AG09319 (cell line): ENCODE results near the gene MCUB.

Experiments used
- DNase-seq: peaks from one replicate; pipeline ENCODE4 v3.0.0-alpha.2; 2010; ENCODE audit warnings: low read depth; ENCODE audit errors: extremely low read depth
- CTCF ChIP-seq: IDR thresholded peaks from 2 replicates; pipeline ENCODE4 v1.5.1; 2011; ENCODE audit warnings: low read depth, mild to moderate bottlenecking, inconsistent platforms, low read length, moderate library complexity

The MCUB gene

GRCh38 chr4:109655396-109655795 lies 95.3 kb downstream of the MCUB start:
- TF ChIP-seq CTCF: no peak
- DNase-seq: no peak

- TF ChIP-seq CTCF: no peak
These were observed 97.9 kb downstream of the MCUB start for GRCh38 chr4:109657854-109658418.

GRCh38 chr4:109658871-109659410 lies 98.9 kb downstream of the MCUB start:
- no peak for DNase-seq
- peak; percentile 2; the same call in 1 of the 2 replicates for TF ChIP-seq CTCF

More at GRCh38 chr4:109657854-109658418, 97.9 kb downstream of the MCUB start:
- no peak for DNase-seq

GRCh38 chr4:109662116-109662515 lies 102.1 kb downstream of the MCUB start:
- TF ChIP-seq CTCF: no peak
- DNase-seq: no peak

- no peak for DNase-seq
- TF ChIP-seq CTCF: no peak
These were observed 102.7 kb downstream of the MCUB start for GRCh38 chr4:109662771-109663170.

- TF ChIP-seq CTCF: no peak
- DNase-seq: no peak
These were observed 105.9 kb downstream of the MCUB start for GRCh38 chr4:109665783-109666485.

GRCh38 chr4:109671350-109671749 lies 111.3 kb downstream of the MCUB start:
- no peak for TF ChIP-seq CTCF
- DNase-seq: no peak
